ENCODE measurements around the gene PLXDC2.

DNA sequence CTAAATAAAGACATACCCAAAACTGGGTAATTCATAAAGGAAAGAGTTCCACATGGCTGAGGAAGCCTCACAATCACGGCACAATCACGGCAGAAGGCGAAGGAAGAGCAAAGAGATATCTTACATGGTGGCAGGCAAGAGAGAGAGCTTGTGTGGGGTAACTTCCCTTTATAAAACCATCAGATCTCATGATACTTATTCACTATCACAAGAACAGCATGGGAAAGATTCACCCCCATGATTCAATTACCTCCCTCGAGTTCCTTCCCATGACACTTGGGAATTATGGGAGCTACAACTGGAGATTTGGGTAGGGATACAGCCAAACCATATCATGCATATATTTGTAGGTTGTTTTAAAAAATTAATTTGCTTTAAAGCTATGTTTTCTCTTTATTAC, 217.2 kb downstream of the PLXDC2 start:
- TF ChIP-seq POLR2A (IDR thresholded peaks at IDR 0.05) (no peak), POLR2AphosphoS5 (IDR thresholded peaks at IDR 0.05) (no peak)
- TF ChIP-seq, protein P1, sequence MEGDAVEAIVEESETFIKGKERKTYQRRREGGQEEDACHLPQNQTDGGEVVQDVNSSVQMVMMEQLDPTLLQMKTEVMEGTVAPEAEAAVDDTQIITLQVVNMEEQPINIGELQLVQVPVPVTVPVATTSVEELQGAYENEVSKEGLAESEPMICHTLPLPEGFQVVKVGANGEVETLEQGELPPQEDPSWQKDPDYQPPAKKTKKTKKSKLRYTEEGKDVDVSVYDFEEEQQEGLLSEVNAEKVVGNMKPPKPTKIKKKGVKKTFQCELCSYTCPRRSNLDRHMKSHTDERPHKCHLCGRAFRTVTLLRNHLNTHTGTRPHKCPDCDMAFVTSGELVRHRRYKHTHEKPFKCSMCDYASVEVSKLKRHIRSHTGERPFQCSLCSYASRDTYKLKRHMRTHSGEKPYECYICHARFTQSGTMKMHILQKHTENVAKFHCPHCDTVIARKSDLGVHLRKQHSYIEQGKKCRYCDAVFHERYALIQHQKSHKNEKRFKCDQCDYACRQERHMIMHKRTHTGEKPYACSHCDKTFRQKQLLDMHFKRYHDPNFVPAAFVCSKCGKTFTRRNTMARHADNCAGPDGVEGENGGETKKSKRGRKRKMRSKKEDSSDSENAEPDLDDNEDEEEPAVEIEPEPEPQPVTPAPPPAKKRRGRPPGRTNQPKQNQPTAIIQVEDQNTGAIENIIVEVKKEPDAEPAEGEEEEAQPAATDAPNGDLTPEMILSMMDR (IDR thresholded peaks at IDR 0.05), result no peak
